ENCODE data around the gene TTC7B.

GRCh38 chr14:90699016-90699415 is 117.2 kb downstream of the TTC7B start:
- no peak for TF ChIP-seq EZH2 (IDR thresholded peaks at IDR 0.05; ENCODE audit: borderline replicate concordance, insufficient read depth, low read depth, low read length, poor library complexity, severe bottlenecking)
- no peak for TF ChIP-seq CTCF (IDR thresholded peaks at IDR 0.05)
